MM.1S (cell line): ENCODE measurements around the gene SLC24A3.

ENCODE experiments used
- EZH2 ChIP-seq: fragments of 300-600 bp; sonication (generic); optimal IDR thresholded peaks from 2 replicates; pipeline ENCODE3; 2017; ENCODE audit warnings: low read depth, mild to moderate bottlenecking, antibody characterized with exemption, low read length, mixed read lengths
- EZH2phosphoT487 ChIP-seq: fragments of 300-600 bp; sonication (generic); IDR thresholded peaks from 2 replicates; pipeline ENCODE4 v1.6.1; 2018; ENCODE audit warnings: antibody characterized with exemption, low read length
- TF ChIP-seq, protein P1 (sequence below): fragments of 300-600 bp; sonication (generic); IDR thresholded peaks from 2 replicates; pipeline ENCODE4 v1.5.1; 2016; ENCODE audit warnings: antibody characterized with exemption, low read length, mixed read lengths

GRCh38 chr20:19427913-19428312 is 215.5 kb downstream of the SLC24A3 start:
- TF ChIP-seq, protein P1, sequence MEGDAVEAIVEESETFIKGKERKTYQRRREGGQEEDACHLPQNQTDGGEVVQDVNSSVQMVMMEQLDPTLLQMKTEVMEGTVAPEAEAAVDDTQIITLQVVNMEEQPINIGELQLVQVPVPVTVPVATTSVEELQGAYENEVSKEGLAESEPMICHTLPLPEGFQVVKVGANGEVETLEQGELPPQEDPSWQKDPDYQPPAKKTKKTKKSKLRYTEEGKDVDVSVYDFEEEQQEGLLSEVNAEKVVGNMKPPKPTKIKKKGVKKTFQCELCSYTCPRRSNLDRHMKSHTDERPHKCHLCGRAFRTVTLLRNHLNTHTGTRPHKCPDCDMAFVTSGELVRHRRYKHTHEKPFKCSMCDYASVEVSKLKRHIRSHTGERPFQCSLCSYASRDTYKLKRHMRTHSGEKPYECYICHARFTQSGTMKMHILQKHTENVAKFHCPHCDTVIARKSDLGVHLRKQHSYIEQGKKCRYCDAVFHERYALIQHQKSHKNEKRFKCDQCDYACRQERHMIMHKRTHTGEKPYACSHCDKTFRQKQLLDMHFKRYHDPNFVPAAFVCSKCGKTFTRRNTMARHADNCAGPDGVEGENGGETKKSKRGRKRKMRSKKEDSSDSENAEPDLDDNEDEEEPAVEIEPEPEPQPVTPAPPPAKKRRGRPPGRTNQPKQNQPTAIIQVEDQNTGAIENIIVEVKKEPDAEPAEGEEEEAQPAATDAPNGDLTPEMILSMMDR = no peak
- TF ChIP-seq EZH2phosphoT487 (no peak), EZH2 (no peak)
